Esophagus squamous epithelium (tissue), 4 donors: ENCODE measurements around the gene CPED1.

Experiments used
- POLR2A ChIP-seq, 4 donors: fragments of 450-650 bp; IDR thresholded peaks; one replicate each; pipeline ENCODE4 v1.6.1; 2017; ENCODE audit warnings: antibody characterized with exemption in 4 of 4, mild to moderate bottlenecking in 4 of 4, moderate library complexity in 3 of 4
- TF ChIP-seq, protein P1 (sequence below), 6 experiments: fragments of 450-650 bp in 4 of 6; fragments of 200-600 bp in 2 of 6; sonication (generic) in 2 of 6; IDR thresholded peaks; one replicate each; pipeline ENCODE4 v1.5.1; 2016 to 2019; ENCODE audit warnings: antibody characterized with exemption in 6 of 6, mild to moderate bottlenecking in 4 of 6, moderate library complexity in 4 of 6

DNA sequence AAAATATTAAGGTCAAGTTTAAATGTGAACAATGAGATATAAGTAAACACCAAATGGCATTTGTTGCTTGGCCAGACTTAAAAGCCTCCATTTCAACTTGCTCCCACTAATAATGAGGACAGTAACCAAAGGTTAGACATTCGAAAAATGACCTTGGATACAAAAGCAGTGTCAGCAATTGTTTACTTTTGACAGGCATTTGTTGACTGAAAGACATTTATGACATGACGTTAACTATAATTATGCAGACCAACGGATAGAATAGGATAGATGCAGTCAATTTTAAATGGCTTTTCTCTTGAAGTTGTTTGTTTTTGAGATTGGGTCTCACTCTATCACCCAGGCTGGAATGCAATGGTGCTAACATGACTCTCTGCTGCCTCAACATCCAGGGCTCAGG, 333.9 kb downstream of the CPED1 start:
- TF ChIP-seq, protein P1, sequence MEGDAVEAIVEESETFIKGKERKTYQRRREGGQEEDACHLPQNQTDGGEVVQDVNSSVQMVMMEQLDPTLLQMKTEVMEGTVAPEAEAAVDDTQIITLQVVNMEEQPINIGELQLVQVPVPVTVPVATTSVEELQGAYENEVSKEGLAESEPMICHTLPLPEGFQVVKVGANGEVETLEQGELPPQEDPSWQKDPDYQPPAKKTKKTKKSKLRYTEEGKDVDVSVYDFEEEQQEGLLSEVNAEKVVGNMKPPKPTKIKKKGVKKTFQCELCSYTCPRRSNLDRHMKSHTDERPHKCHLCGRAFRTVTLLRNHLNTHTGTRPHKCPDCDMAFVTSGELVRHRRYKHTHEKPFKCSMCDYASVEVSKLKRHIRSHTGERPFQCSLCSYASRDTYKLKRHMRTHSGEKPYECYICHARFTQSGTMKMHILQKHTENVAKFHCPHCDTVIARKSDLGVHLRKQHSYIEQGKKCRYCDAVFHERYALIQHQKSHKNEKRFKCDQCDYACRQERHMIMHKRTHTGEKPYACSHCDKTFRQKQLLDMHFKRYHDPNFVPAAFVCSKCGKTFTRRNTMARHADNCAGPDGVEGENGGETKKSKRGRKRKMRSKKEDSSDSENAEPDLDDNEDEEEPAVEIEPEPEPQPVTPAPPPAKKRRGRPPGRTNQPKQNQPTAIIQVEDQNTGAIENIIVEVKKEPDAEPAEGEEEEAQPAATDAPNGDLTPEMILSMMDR (IDR thresholded peaks at IDR 0.05) = no peak
- TF ChIP-seq POLR2A (IDR thresholded peaks at IDR 0.05) = no peak
